Naive B cell (primary cell): ENCODE results near the gene LILRA5. TPM values are rescaled to one million over a fixed set of nuclear protein-coding genes. Genes with fewer than 3 reads are reported as not detected.
"Not testable (repeated sequence)": the region's sequence is repeated elsewhere in the genome, so short reads cannot be mapped to it uniquely, and the experiment has no call there.

Experiments
- ATAC-seq, 2 donors: fragments of 150-1000 bp; cut with Tn5 transposase; 2 replicates each; pipeline ENCODE4 v1.10.0; 2021; ENCODE audit warnings: low read depth in 2 of 2, mild to moderate bottlenecking in 2 of 2, moderate library complexity in 2 of 2
- DNase-seq: peaks from one replicate; pipeline ENCODE4 v3.0.0; 2022
- H3K27ac Mint-ChIP-seq, 6 donors: one replicate each; pipeline ENCODE4 v1.8.0; 2020 to 2022; ENCODE audit warnings: mild to moderate bottlenecking in 6 of 6, mixed read lengths in 6 of 6, moderate library complexity in 5 of 6, inconsistent platforms in 2 of 6
- H3K27me3 Mint-ChIP-seq, 3 donors: one replicate each; pipeline ENCODE4 v1.8.0; 2021 to 2022; ENCODE audit warnings: mixed read lengths in 3 of 3, mild to moderate bottlenecking in 1 of 3
- H3K36me3 Mint-ChIP-seq, 2 donors: one replicate each; pipeline ENCODE4 v1.8.0; 2020 to 2022; ENCODE audit warnings: mixed read lengths in 2 of 2, inconsistent platforms in 1 of 2, mild to moderate bottlenecking in 1 of 2
- H3K4me1 Mint-ChIP-seq, 3 donors: one replicate each; pipeline ENCODE4 v1.8.0; 2020 to 2022; ENCODE audit warnings: mixed read lengths in 3 of 3, inconsistent platforms in 1 of 3, mild to moderate bottlenecking in 1 of 3, moderate library complexity in 1 of 3
- H3K4me3 Mint-ChIP-seq, 8 donors: one replicate each; pipeline ENCODE4 v1.8.0; 2020 to 2022; ENCODE audit warnings: mild to moderate bottlenecking in 8 of 8, mixed read lengths in 8 of 8, moderate library complexity in 8 of 8, inconsistent platforms in 2 of 8
- H3K9me3 Mint-ChIP-seq, 7 donors: one replicate each; pipeline ENCODE4 v1.8.0; 2020 to 2022; ENCODE audit warnings: mixed read lengths in 7 of 7, mild to moderate bottlenecking in 5 of 7, inconsistent platforms in 2 of 7, moderate library complexity in 1 of 7
- polyA plus RNA-seq, 6 donors: library from polyadenylated mRNA; unstranded; fragments of 300-500 nt; fragmentation: Illumina TruSeq; gene quantifications; one replicate each; pipeline ENCODE4 v1.2.3, GENCODE V29; 2021; ENCODE audit warnings: low read depth in 6 of 6

The LILRA5 gene
- polyA plus RNA-seq, 6 donors from 2014 or later: 0.29 to 1.1 (median 0.76) TPM; not detected in 2

DNA sequence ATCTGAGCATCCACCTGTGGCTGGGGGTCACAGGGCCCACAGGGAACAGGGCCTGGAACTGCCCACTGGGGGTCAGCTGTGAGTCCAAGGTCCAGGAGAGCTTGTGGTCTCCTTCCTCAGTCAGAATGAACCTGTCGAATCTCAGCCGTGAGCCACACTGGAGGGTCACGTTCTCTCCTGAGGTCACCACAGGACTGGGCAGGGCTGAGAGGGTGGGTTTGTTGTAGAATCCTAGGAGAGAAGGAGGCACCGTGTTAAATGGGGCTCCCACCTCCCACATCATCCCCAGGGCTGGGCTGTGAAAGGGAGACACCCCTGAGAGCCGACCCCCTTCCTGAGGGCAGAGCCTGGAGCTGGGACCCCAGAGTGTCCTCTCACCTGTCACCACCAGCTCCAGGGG is 1.5 kb downstream of the LILRA5 start:
- Mint-ChIP-seq H3K27me3 (peaks cover 54 to 70% (median 62%) of the 10 kb centered on the region in 3 donors), H3K4me3 (no peak overlapping the region), H3K36me3 (no peaks in the 10 kb centered on the region), H3K9me3 (no peaks in the 10 kb centered on the region), H3K4me1 (peaks cover 10 to 19% (median 14%) of the 10 kb centered on the region in 3 donors), H3K27ac (peak overlapping the region in 1 of 6 donors; percentile 22)
- ATAC-seq (no peak), DNase-seq (no peak)

DNA sequence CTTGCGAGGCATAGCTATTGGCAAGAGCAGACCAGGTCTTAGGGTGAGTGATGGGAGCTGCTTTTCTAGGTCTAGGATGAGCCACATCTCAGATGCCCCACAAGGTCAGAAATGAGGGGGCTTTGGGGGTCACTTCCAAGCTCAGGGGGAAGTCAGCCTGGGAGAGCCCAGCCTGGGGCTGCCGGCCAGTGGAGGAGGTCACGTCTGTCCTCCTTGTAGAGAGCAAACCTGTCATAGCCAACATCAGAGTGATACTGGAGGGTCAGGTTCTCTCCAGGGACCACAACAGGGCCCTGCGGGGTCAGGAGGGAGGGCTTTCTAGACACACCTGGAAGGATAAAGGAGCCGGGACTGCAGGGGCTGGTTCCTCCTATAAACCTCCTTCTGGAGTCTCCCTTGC is 2.4 kb downstream of the LILRA5 start:
- peaks cover 58 to 72% (median 65%) of the 10 kb centered on the region in 3 donors for H3K27me3 Mint-ChIP-seq
- peaks cover 10 to 14% (median 13%) of the 10 kb centered on the region in 3 donors for H3K4me1 Mint-ChIP-seq
- H3K36me3 Mint-ChIP-seq: no peaks in the 10 kb centered on the region
- H3K4me3 Mint-ChIP-seq: peak overlapping the region in 1 of 8 donors; percentile 22
- ATAC-seq: no peak
- H3K27ac Mint-ChIP-seq: no peak overlapping the region
- no peaks in the 10 kb centered on the region for H3K9me3 Mint-ChIP-seq
- no peak for DNase-seq

DNA sequence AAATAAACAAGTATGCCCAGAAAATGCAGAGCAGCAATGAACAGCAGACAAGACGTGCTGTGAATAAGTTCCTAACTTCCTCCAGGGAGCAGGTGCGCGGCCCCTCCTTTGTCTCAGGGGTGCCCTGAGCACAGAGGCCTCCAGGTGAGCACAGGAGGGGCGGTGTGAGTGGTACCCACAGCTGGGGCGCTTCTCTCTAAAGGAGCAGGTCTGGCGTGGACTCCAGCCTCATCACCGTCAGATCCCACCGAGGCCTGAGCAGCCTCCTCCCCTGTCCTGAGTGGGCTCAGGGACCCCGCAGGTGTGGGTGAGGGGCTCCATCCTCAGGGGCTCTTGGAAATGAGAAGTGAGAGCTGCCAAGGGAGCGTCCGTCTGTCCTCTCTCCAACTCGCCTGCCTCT is 3.2 kb downstream of the LILRA5 start:
- Mint-ChIP-seq H3K27me3 (peaks cover 65 to 75% (median 72%) of the 10 kb centered on the region in 3 donors), H3K9me3 (peaks cover 0 to 5% (median 0%) of the 10 kb centered on the region in 7 donors), H3K4me3 (no peak overlapping the region), H3K4me1 (peaks cover 13 to 17% (median 14%) of the 10 kb centered on the region in 3 donors), H3K27ac (no peak overlapping the region), H3K36me3 (peaks cover 0 to 2% of the 10 kb centered on the region in 2 donors)
- DNase-seq: no peak
- no peak for ATAC-seq

DNA sequence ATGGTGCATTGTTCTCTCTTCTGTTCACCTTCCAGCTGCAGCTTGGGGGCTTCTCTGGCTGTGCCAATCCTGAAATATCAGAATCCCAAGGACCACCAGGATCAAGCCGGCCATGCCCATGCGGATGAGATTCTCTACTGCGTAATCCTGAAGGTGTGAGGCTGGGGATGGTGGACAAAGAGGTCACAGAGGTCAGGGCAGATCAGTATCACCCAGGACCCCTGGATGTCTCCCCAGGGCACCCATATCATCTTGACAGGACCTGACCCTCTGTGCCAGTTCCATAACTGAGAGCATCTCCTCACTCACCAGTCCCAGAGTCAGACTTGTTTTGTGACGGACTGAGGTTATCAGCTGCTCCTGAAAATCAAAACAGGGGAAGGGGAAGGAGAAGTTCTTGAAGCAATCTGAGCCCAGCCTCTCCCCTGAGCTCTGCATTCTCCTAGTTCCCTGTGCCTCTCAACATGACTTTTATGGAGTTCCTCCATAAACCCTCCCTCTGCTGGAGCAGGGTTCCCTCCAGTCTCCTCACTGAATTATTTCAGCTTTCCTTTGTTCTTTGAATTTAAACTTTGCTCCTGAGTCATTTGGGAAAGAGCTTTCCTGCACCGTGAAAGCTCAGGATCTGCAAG is 5.5 kb downstream of the LILRA5 start:
- ATAC-seq (no peak), DNase-seq (no peak)
- Mint-ChIP-seq H3K4me1 (peaks cover 7 to 15% (median 11%) of the 10 kb centered on the region in 3 donors), H3K9me3 (peaks cover 0 to 6% (median 2%) of the 10 kb centered on the region in 7 donors), H3K27ac (no peak overlapping the region), H3K27me3 (peaks cover 65 to 75% (median 65%) of the 10 kb centered on the region in 3 donors), H3K36me3 (peaks cover 0 to 4% of the 10 kb centered on the region in 2 donors), H3K4me3 (peak overlapping the region in 1 of 8 donors; percentile 41)

DNA sequence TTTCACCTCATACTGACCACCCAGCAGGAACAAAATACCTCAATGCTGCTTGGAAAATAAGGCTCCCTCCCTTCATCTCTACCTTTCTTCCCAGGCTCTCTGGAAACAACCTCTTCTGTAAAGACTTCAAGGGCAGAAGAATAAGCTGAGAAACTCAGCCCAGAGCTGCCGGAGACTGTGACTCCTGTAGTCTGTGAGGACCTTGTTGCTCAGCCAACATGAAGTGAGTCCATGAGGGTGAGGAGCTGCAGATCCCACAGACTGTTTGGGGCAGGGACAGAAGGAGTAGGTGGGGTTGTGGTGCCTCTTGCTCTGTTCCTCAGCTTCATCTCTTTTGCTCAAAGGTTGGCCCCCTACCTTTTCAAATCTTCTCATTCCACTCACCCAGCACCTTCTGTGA is 7.8 kb downstream of the LILRA5 start:
- Mint-ChIP-seq H3K36me3 (peaks cover 0 to 4% of the 10 kb centered on the region in 2 donors), H3K27ac (no peak overlapping the region), H3K4me3 (no peak overlapping the region), H3K9me3 (peaks cover 0 to 6% (median 2%) of the 10 kb centered on the region in 7 donors), H3K4me1 (peaks cover 0 to 12% (median 6%) of the 10 kb centered on the region in 3 donors), H3K27me3 (peaks cover 70 to 83% (median 72%) of the 10 kb centered on the region in 3 donors)
- no peak for DNase-seq
- no peak for ATAC-seq

DNA sequence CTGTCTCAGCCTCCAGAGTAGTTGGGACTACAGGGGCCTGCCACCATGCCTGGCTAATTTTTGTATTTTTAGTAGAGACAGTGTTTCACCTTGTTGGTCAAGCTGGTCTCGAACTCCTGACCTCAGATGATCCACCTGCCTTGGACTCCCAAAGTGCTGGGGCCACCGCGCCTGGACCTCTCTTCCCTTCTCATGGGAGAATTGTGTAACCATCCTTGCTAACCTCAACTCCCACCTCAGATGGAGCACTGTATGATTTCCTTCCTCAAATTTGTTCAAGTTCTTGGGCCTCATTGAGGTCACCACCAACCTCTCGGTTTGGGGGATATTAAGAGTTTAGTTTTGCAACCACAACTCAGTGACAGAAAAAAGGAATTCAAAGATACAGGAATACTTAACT is 10.7 kb downstream of the LILRA5 start:
- Mint-ChIP-seq H3K9me3 (peaks cover 0 to 6% (median 2%) of the 10 kb centered on the region in 7 donors), H3K36me3 (peaks cover 0 to 4% of the 10 kb centered on the region in 2 donors), H3K4me3 (peak overlapping the region in 1 of 8 donors; percentile 38), H3K4me1 (peaks cover 3 to 12% (median 6%) of the 10 kb centered on the region in 3 donors), H3K27ac (no peak overlapping the region), H3K27me3 (peaks cover 74 to 93% (median 77%) of the 10 kb centered on the region in 3 donors)
- ATAC-seq: peak in 1 of 2 donors; percentile 44
- DNase-seq: no peak

DNA sequence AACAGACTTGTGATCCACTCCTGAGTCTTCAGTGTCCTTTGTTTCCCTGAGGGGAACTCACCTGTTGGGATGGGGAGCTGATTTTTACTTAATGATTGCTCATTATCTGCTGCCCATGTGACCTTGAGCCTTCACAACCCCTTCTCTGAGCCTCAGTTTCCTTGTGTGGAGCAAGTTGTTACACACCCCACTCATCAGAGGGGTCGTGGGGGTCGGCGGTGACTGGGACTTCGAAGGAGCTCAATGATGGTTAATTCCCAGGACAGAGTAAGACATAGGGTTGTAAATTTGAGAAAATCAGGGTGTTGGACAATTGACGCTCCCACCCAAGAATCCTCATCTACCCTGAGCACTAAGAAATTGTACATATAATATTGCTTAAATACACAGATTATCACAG is 13.5 kb downstream of the LILRA5 start:
- Mint-ChIP-seq H3K4me3 (no peak overlapping the region), H3K4me1 (peaks cover under 1 to 6% (median 3%) of the 10 kb centered on the region in 3 donors), H3K27me3 (peaks cover 53 to 74% (median 60%) of the 10 kb centered on the region in 3 donors), H3K36me3 (peaks cover 0 to 2% of the 10 kb centered on the region in 2 donors), H3K9me3 (peaks cover 0 to 5% (median 0%) of the 10 kb centered on the region in 7 donors), H3K27ac (no peak overlapping the region)
- ATAC-seq (no peak), DNase-seq (no peak)

DNA sequence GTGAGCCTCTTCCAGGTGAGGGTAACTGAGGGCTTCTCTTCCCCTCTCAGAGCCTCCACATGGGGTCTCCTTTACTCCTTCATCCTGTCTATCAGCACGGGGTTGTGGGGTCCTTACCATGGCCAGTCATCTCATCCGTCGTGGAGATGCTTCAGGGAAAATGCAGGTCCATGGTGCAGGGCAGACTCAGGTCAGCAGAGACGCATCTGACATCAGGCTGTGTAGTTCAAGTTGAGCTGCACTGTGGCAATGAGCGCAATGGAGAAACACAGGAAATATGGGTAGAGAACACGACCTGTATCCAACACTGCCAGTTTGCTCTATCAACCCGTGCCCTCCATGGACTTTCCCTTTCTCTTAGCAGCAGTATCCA is 13.9 kb downstream of the LILRA5 start:
- peaks cover 0 to 8% (median 3%) of the 10 kb centered on the region in 7 donors for H3K9me3 Mint-ChIP-seq
- H3K27ac Mint-ChIP-seq: no peak overlapping the region
- H3K4me1 Mint-ChIP-seq: peaks cover 0 to 6% (median 3%) of the 10 kb centered on the region in 3 donors

DNA sequence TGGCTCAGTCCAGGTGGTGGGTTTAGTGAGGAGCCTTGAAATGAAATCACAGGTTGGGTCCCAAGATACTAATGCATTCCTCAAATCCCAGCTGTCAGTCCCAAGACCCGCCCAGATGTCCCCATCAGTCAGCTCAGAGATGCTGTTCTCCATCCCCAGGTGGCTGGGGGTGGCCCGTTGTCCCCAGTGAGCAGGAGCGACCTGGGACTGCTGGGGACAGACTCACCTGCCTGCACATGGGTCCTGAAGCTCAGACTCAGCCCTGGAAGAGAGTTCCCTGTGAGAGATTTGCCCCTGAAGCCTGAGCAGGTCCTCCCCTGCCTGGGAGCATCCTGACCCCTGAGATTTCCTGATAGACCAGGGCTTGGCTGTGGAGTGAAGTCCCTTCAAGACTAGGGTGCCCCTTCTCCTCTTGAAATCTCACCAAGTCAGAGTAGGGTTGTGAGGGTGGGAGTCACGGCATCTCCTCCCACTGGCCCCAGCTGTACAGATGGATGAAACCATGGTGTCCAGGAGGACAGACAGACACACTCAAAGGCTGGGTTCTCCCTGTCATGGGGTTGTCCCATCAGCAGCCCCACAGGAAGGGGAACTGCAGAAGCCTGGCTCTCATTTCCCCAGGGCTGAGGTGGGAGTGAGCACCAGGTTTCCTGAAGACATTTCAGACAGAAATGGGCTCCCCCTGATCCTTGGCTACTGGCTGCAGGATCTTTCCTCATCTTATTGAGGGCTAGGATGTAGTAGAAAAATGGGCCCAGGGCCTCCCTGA is 14.4 kb downstream of the LILRA5 start:
- no peak overlapping the region for H3K27ac Mint-ChIP-seq
- H3K36me3 Mint-ChIP-seq: peaks cover 2 to 11% of the 10 kb centered on the region in 2 donors
- no peak for DNase-seq
- no peak overlapping the region for H3K4me3 Mint-ChIP-seq
- peaks cover 0 to 6% (median 3%) of the 10 kb centered on the region in 3 donors for H3K4me1 Mint-ChIP-seq
- no peak for ATAC-seq
- peaks cover 60 to 74% (median 61%) of the 10 kb centered on the region in 3 donors for H3K27me3 Mint-ChIP-seq
- H3K9me3 Mint-ChIP-seq: peaks cover 0 to 13% (median 4%) of the 10 kb centered on the region in 7 donors

More for the DNA sequence above, 13.9 kb downstream of the LILRA5 start:
- DNase-seq (no peak), ATAC-seq (no peak)
- Mint-ChIP-seq H3K36me3 (peaks cover 0 to 6% of the 10 kb centered on the region in 2 donors), H3K4me3 (no peak overlapping the region), H3K27me3 (peaks cover 54 to 74% (median 61%) of the 10 kb centered on the region in 3 donors)

DNA sequence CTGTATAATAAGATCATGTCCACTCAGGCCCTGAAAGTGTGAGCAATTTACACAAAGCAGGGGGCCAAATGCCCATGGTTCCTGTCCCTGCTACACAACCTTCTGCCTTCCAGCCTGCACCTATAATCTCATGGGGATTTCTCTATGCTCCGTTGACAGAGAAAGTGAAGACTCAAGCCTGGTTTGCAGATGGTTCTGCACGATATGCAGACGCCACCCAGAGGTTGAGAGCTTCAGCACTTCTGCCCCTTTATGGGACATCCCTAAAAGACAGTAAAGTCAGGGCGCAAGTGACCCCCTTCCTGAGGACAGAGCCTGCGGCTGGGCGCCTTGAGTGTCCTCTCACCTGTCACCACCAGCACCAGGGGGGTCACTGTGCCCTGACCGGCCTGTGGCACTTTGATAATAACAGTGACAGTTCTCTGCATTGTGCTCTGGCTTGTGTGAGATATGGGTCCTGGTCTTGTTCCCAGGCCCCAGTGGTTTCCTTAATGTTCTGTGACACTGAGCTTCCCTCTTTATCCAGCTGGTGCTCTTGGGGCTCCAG is 15.1 kb downstream of the LILRA5 start:
- peaks cover 64 to 74% (median 67%) of the 10 kb centered on the region in 3 donors for H3K27me3 Mint-ChIP-seq
- H3K9me3 Mint-ChIP-seq: peaks cover 0 to 17% (median 4%) of the 10 kb centered on the region in 7 donors
- ATAC-seq (peak; percentile 68 to 76), DNase-seq (no peak)
- no peak overlapping the region for H3K4me3 Mint-ChIP-seq
- peak overlapping the region in 1 of 6 donors; percentile 20 for H3K27ac Mint-ChIP-seq
- peaks cover 0 to 10% (median 7%) of the 10 kb centered on the region in 3 donors for H3K4me1 Mint-ChIP-seq
- H3K36me3 Mint-ChIP-seq: peaks cover 7 to 17% of the 10 kb centered on the region in 2 donors

DNA sequence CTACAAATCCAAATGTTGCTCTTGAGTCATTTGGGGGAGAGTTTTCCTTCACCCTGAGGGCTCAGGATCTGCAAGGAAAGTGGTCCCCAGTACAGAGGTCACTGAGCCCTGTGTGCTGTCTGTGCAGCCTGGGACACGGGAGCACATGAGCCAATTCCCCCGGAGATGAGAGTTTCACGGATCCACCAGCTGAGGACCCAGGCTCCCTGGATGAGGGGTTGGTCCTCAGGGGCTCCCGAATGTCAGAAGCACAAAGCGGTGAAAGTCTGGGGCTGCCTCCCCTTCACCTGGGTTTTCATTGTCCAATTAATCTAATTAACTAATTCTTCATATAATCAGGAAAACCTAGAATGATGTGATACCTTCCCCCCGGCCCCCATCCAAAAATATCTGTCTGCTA is 18.4 kb downstream of the LILRA5 start:
- no peak for ATAC-seq
- H3K36me3 Mint-ChIP-seq: peaks cover 7 to 17% of the 10 kb centered on the region in 2 donors
- peaks cover 43 to 59% (median 58%) of the 10 kb centered on the region in 3 donors for H3K27me3 Mint-ChIP-seq
- H3K27ac Mint-ChIP-seq: no peak overlapping the region
- DNase-seq: no peak
- H3K9me3 Mint-ChIP-seq: peaks cover 0 to 23% (median 4%) of the 10 kb centered on the region in 7 donors
- H3K4me3 Mint-ChIP-seq: no peak overlapping the region
- H3K4me1 Mint-ChIP-seq: peaks cover 13 to 26% (median 18%) of the 10 kb centered on the region in 3 donors

DNA sequence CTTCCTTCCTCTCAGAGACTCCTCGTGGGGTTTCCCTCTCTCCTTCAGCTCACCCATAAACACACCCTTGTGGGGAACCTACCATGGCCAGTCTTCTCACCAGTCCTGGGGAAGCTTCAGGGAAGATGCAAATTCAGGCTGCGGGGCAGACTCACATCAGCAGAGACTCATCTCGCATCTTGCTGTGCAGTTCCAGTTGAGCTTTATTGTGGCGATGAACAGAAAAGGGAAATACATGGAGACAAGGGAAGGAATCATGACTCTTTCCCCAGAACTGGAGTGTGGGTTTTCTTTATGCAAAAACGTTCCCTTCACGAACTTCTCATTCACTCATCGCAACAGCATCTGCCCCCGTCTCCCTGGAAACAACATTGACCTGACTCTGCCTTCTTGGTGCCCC is 23.8 kb downstream of the LILRA5 start:
- Mint-ChIP-seq H3K9me3 (peaks cover 0 to 18% (median under 1%) of the 10 kb centered on the region in 7 donors), H3K27ac (peak overlapping the region in 2 of 6 donors; percentile 8), H3K27me3 (peaks cover 46 to 55% (median 55%) of the 10 kb centered on the region in 3 donors), H3K4me1 (peaks cover 44 to 77% (median 61%) of the 10 kb centered on the region in 3 donors), H3K4me3 (peak overlapping the region in 4 of 8 donors; percentile 33 to 85 (median 38)), H3K36me3 (peaks cover 7 to 12% of the 10 kb centered on the region in 2 donors)
- not testable (repeated sequence) for DNase-seq, ATAC-seq

DNA sequence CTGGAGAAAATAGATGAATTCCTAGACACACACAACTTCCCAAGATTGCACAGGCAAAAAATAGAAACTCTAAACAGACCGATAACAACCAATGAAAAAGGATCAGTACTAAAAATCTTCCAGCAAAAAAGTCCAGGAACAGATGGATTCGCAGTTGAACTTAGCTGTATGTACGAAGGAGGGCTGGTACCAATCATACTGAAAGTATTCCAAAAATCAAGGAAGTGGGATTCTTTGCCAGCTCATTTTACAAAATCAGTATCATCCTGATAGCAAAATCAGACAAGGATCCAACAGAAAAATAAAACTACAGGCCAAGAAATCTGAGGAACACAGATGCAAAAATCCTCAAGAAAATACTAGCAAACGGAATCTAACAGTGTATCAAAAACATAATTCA is 25.5 kb downstream of the LILRA5 start:
- DNase-seq (no peak), ATAC-seq (no peak)
- Mint-ChIP-seq H3K27me3 (peaks cover 29 to 46% (median 43%) of the 10 kb centered on the region in 3 donors), H3K27ac (peak overlapping the region in 2 of 6 donors; percentile 27 to 28), H3K9me3 (peaks cover 0 to 7% (median 0%) of the 10 kb centered on the region in 7 donors), H3K4me3 (peak overlapping the region in 3 of 8 donors; percentile 10 to 75 (median 37)), H3K36me3 (no peaks in the 10 kb centered on the region), H3K4me1 (peaks cover 57 to 89% (median 68%) of the 10 kb centered on the region in 3 donors)
